GM23338 (cell line): ENCODE measurements around the gene CCDC86. TPM values are rescaled to one million over a fixed set of nuclear protein-coding genes. Genes with fewer than 3 reads are reported as not detected.

Experiments used
- ATAC-seq: fragments of 200-7000 bp; cut with Tn5 transposase; 3 replicates; pipeline ENCODE4 v1.9.1; 2020
- DNase-seq: peaks from one replicate; pipeline ENCODE4 v3.0.0-alpha.2; 2015; ENCODE audit warnings: low spot score
- H2AFZ ChIP-seq: fragments of 200-600 bp; sonication (generic); 2 replicates; pipeline ENCODE4 v1.8.0; 2016; ENCODE audit warnings: antibody characterized with exemption, mild to moderate bottlenecking, moderate library complexity
- H3F3A ChIP-seq: fragments of 200-600 bp; sonication (generic); replicated peaks from 2 replicates; pipeline ENCODE4 v1.8.0; 2017; ENCODE audit warnings: antibody characterized with exemption, mixed run types, low read depth
- H3K27ac ChIP-seq: fragments of 200-600 bp; sonication (generic); 2 replicates; pipeline ENCODE4 v1.6.1; 2016; ENCODE audit warnings: low read depth
- H3K27me3 ChIP-seq: fragments of 200-600 bp; sonication (generic); 2 replicates; pipeline ENCODE4 v1.8.0; 2016; ENCODE audit warnings: mild to moderate bottlenecking, mixed run types, moderate library complexity; ENCODE audit not compliant: insufficient read depth
- H3K36me3 ChIP-seq: fragments of 200-600 bp; sonication (generic); 2 replicates; pipeline ENCODE4 v1.8.0; 2016; ENCODE audit warnings: mild to moderate bottlenecking; ENCODE audit not compliant: insufficient read depth
- H3K4me1 ChIP-seq: fragments of 200-600 bp; sonication (generic); 2 replicates; pipeline ENCODE4 v1.8.0; 2016; ENCODE audit warnings: mild to moderate bottlenecking, moderate library complexity; ENCODE audit not compliant: insufficient read depth
- H3K4me2 ChIP-seq: fragments of 200-600 bp; sonication (generic); 2 replicates; pipeline ENCODE4 v1.7.1; 2017; ENCODE audit warnings: mixed run types
- H3K4me3 ChIP-seq: fragments of 200-600 bp; sonication (generic); 2 replicates; pipeline ENCODE4 v1.6.1; 2016; ENCODE audit warnings: mixed run types
- H3K79me2 ChIP-seq: fragments of 200-600 bp; sonication (generic); replicated peaks from 2 replicates; pipeline ENCODE4 v1.8.0; 2017; ENCODE audit warnings: mild to moderate bottlenecking; ENCODE audit not compliant: insufficient read depth
- H3K9me2 ChIP-seq: fragments of 200-600 bp; sonication (generic); 2 replicates; pipeline ENCODE4 v1.8.0; 2017; ENCODE audit not compliant: insufficient read depth
- H4K20me1 ChIP-seq: fragments of 200-600 bp; sonication (generic); replicated peaks from 2 replicates; pipeline ENCODE4 v1.8.0; 2017; ENCODE audit warnings: mild to moderate bottlenecking; ENCODE audit not compliant: insufficient read depth
- H3K27ac Mint-ChIP-seq: 2 replicates; pipeline ENCODE4 v1.8.0; 2020; ENCODE audit warnings: inconsistent platforms, mild to moderate bottlenecking, moderate library complexity, mixed read lengths
- H3K27me3 Mint-ChIP-seq: 3 replicates; pipeline ENCODE4 v1.8.0; 2022; ENCODE audit warnings: low read depth, mild to moderate bottlenecking, moderate library complexity, mixed read lengths, inconsistent platforms; ENCODE audit not compliant: insufficient read depth, poor library complexity
- H3K36me3 Mint-ChIP-seq: 3 replicates; pipeline ENCODE4 v1.8.0; 2021; ENCODE audit warnings: low read depth, mild to moderate bottlenecking, inconsistent platforms, moderate library complexity, mixed read lengths
- H3K4me1 Mint-ChIP-seq: 3 replicates; pipeline ENCODE4 v1.8.0; 2020; ENCODE audit warnings: mild to moderate bottlenecking, inconsistent platforms, mixed read lengths
- H3K4me3 Mint-ChIP-seq: 3 replicates; pipeline ENCODE4 v1.8.0; 2021; ENCODE audit warnings: moderate library complexity, mild to moderate bottlenecking, inconsistent platforms, mixed read lengths
- H3K9me3 Mint-ChIP-seq: 3 replicates; pipeline ENCODE4 v1.8.0; 2020; ENCODE audit warnings: moderate library complexity, mild to moderate bottlenecking, inconsistent platforms, mixed read lengths
- NANOG ChIP-seq: IDR thresholded peaks from 2 replicates; pipeline ENCODE4 v1.6.1; 2016; ENCODE audit warnings: antibody characterized with exemption, borderline replicate concordance
- ZNF462 ChIP-seq: fragments of 250-450 bp; sonication (Bioruptor Pico); IDR thresholded peaks from 2 replicates; pipeline ENCODE4 v1.5.0; 2020; ENCODE audit warnings: mild to moderate bottlenecking, moderate library complexity
- polyA plus RNA-seq: library from polyadenylated mRNA; unstranded; fragments of >200 nt; fragmentation: Nextera tagmentation; extraction: Ambion mirVana; gene quantifications from 2 replicates; pipeline ENCODE4 v1.2.1, GENCODE V29; 2016
- total RNA-seq: library from RNA; depleted of rRNA; stranded (reverse); fragments of >200 nt; shearing (Covaris generic); gene quantifications from 2 replicates; pipeline ENCODE4 v1.2.3, GENCODE V29; 2014
- TF ChIP-seq, protein P1 (sequence below): IDR thresholded peaks from 2 replicates; pipeline ENCODE4 v1.6.1; 2016; ENCODE audit warnings: antibody characterized with exemption

Gene CCDC86
- total and polyA plus RNA-seq, 2 experiments from 2014 or later: 67.3 to 98.5 TPM

DNA sequence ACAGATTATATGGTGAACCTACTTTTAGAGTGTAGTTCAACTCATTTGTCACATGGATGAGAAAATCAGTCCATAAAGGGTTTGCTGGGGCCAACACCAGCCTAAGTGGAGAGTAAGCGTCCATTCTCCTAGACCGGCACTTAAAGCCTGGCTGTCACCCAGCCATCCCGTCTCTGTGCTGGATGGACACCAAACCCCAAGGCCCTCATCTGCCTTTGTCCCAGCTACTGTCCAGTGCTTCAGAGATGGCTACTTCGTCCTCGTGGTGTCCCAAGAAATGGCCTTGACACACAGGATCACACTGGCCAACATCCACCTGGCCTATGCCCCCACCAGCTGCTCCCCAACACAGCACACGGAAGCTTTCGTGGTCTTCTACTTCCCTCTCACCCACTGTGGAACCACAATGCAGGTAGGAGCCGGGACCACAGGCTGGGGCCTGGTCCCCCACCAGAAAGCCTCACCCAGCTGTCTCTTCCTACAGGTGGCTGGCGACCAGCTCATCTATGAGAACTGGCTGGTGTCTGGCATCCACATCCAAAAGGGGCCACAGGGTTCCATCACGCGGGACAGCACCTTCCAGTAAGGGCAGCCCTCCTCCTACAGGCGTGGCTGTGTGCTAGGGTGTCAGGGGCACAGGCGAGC lies 28.9 kb downstream of the CCDC86 start:
- Histone ChIP-seq H3K4me3 (no peak overlapping the region), H3K36me3 (no peaks in the 10 kb centered on the region), H3K4me1 (no peaks in the 10 kb centered on the region), H3F3A (no peaks in the 10 kb centered on the region), H3K27me3 (no peaks in the 10 kb centered on the region), H2AFZ (no peak overlapping the region), H4K20me1 (no peaks in the 10 kb centered on the region), H3K9me2 (no peaks in the 10 kb centered on the region), H3K79me2 (no peaks in the 10 kb centered on the region), H3K27ac (no peak overlapping the region), H3K4me2 (no peak overlapping the region)
- no peaks in the 10 kb centered on the region for H3K36me3 Mint-ChIP-seq
- no peak overlapping the region for H3K27ac Mint-ChIP-seq
- no peak overlapping the region for H3K4me3 Mint-ChIP-seq
- DNase-seq (no peak), ATAC-seq (no peak)
- no peak for TF ChIP-seq ZNF462 (CRISPR knock-in tag)
- TF ChIP-seq, protein P1, sequence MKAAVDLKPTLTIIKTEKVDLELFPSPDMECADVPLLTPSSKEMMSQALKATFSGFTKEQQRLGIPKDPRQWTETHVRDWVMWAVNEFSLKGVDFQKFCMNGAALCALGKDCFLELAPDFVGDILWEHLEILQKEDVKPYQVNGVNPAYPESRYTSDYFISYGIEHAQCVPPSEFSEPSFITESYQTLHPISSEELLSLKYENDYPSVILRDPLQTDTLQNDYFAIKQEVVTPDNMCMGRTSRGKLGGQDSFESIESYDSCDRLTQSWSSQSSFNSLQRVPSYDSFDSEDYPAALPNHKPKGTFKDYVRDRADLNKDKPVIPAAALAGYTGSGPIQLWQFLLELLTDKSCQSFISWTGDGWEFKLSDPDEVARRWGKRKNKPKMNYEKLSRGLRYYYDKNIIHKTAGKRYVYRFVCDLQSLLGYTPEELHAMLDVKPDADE: no peak
- TF ChIP-seq NANOG: no peak
- H3K9me3 Mint-ChIP-seq: no peaks in the 10 kb centered on the region; the same call in 2 of the 3 replicates
- H3K27me3 Mint-ChIP-seq: peaks cover 4% of the 10 kb centered on the region
- H3K4me1 Mint-ChIP-seq: peaks cover 6% of the 10 kb centered on the region; the same call in 2 of the 3 replicates
